HepG2 (cell line): ENCODE measurements around the gene COX7A2L. TPM values are rescaled to one million over a fixed set of nuclear protein-coding genes. Genes with fewer than 3 reads are reported as not detected.

Experiments used
- HES4 ChIP-seq: sonication (generic); formaldehyde crosslinking; IDR thresholded peaks from 2 replicates; pipeline ENCODE4 v1.9.0; 2021; ENCODE audit warnings: mild to moderate bottlenecking, missing genetic modification reagents, borderline replicate concordance
- KLF15 ChIP-seq: sonication (generic); formaldehyde crosslinking; IDR thresholded peaks from 2 replicates; pipeline ENCODE4 v1.8.1; 2023; ENCODE audit warnings: borderline replicate concordance, mild to moderate bottlenecking, inconsistent platforms, missing genetic modification reagents, mixed read lengths
- MAFF ChIP-seq: IDR thresholded peaks from 2 replicates; pipeline ENCODE4 v1.6.1; 2011; ENCODE audit warnings: low read depth, low read length, improper control_type of control experiment
- MED1 ChIP-seq: sonication (generic); formaldehyde crosslinking; IDR thresholded peaks from 2 replicates; pipeline ENCODE4 v1.4.0; 2020; ENCODE audit warnings: missing genetic modification reagents
- SALL1 ChIP-seq: sonication (generic); formaldehyde crosslinking; IDR thresholded peaks from 2 replicates; pipeline ENCODE4 v1.8.0; 2022; ENCODE audit warnings: mild to moderate bottlenecking, missing genetic modification reagents
- SMAD1 ChIP-seq: sonication (generic); formaldehyde crosslinking; IDR thresholded peaks from 2 replicates; pipeline ENCODE4 v1.4.0; 2020; ENCODE audit warnings: missing genetic modification reagents, low read depth, mild to moderate bottlenecking, borderline replicate concordance
- SNAPC2 ChIP-seq: sonication (generic); formaldehyde crosslinking; IDR thresholded peaks from 2 replicates; pipeline ENCODE4 v1.8.1; 2022; ENCODE audit warnings: mild to moderate bottlenecking, missing genetic modification reagents
- TAF15 ChIP-seq: fragments of 200-400 bp; formaldehyde crosslinking; IDR thresholded peaks from one replicate; pipeline ENCODE4 v1.6.1; 2018; ENCODE audit warnings: mild to moderate bottlenecking, low read depth, low read length; ENCODE audit not compliant: poor library complexity, severe bottlenecking
- ZNF121 ChIP-seq: sonication (generic); formaldehyde crosslinking; IDR thresholded peaks from 2 replicates; pipeline ENCODE4 v1.5.0; 2020; ENCODE audit warnings: mild to moderate bottlenecking, missing genetic modification reagents
- ZNF234 ChIP-seq: sonication (generic); formaldehyde crosslinking; conservative IDR thresholded peaks from 2 replicates; pipeline ENCODE4 v1.5.1; 2020; ENCODE audit warnings: mild to moderate bottlenecking, missing genetic modification reagents
- ZNF768 ChIP-seq: sonication (generic); formaldehyde crosslinking; IDR thresholded peaks from 2 replicates; pipeline ENCODE4 v1.4.0; 2020; ENCODE audit warnings: missing genetic modification reagents
- polyA plus RNA-seq, 8 experiments: library from polyadenylated mRNA; depleted of rRNA in 3 of 8; stranded (reverse) in 7 of 8; unstranded in 1 of 8; fragments of >200 nt; fragmentation: Illumina TruSeq in 4 of 8; extraction: Trizol in 4 of 8; gene quantifications; 2 replicates each; pipeline versions ENCODE4 v1.2.1 to v1.2.3, GENCODE V29; 2011 to 2016; ENCODE audit warnings: low read depth in 4 of 8, missing spikeins in 1 of 8, mixed read lengths in 1 of 8; ENCODE audit not compliant: insufficient read depth in 1 of 8
- total RNA-seq, 5 experiments: library from RNA; depleted of rRNA; stranded (reverse); fragments of >200 nt; fragmentation: Illumina TruSeq; extraction: Trizol; gene quantifications; 2 replicates each; pipeline ENCODE4 v1.2.3, GENCODE V29; 2016; ENCODE audit warnings: low read depth in 1 of 5
- TF ChIP-seq, protein P1 (sequence below): sonication (generic); formaldehyde crosslinking; IDR thresholded peaks from 2 replicates; pipeline ENCODE4 v1.5.0; 2020; ENCODE audit warnings: missing genetic modification reagents, mild to moderate bottlenecking, borderline replicate concordance
- TF ChIP-seq, protein P2 (sequence below): sonication (generic); formaldehyde crosslinking; IDR thresholded peaks from 2 replicates; pipeline ENCODE4 v1.5.1; 2020; ENCODE audit warnings: missing genetic modification reagents, mild to moderate bottlenecking, borderline replicate concordance
- TF ChIP-seq, protein P3 (sequence below): IDR thresholded peaks from 2 replicates; pipeline ENCODE4 v1.6.1; 2016; ENCODE audit warnings: low read depth, borderline replicate concordance
- TF ChIP-seq, protein P4 (sequence below), 2 experiments: sonication (generic) in 1 of 2; formaldehyde crosslinking in 1 of 2; IDR thresholded peaks; 2 replicates each; pipeline versions ENCODE4 v1.4.0 to v1.6.1; 2018 to 2020; ENCODE audit warnings: missing genetic modification reagents in 2 of 2, borderline replicate concordance in 1 of 2, low read depth in 1 of 2, mild to moderate bottlenecking in 1 of 2, missing biosample characterization in 1 of 2
- TF ChIP-seq, protein P5 (sequence below): sonication (generic); formaldehyde crosslinking; conservative IDR thresholded peaks from 2 replicates; pipeline ENCODE4 v1.4.0; 2020; ENCODE audit warnings: missing genetic modification reagents
- TF ChIP-seq, protein P6 (sequence below): IDR thresholded peaks from 2 replicates; pipeline ENCODE4 v1.6.1; 2016
- TF ChIP-seq, protein P7 (sequence below): sonication (generic); formaldehyde crosslinking; IDR thresholded peaks from 2 replicates; pipeline ENCODE4 v1.9.0; 2021; ENCODE audit warnings: missing genetic modification reagents, mild to moderate bottlenecking, borderline replicate concordance

COX7A2L gene
- total and polyA plus RNA-seq, 2 of the 13 experiments (the other 11 are each of a cell fraction or from before 2014, with no cell fraction given), result 155 to 201 TPM

DNA sequence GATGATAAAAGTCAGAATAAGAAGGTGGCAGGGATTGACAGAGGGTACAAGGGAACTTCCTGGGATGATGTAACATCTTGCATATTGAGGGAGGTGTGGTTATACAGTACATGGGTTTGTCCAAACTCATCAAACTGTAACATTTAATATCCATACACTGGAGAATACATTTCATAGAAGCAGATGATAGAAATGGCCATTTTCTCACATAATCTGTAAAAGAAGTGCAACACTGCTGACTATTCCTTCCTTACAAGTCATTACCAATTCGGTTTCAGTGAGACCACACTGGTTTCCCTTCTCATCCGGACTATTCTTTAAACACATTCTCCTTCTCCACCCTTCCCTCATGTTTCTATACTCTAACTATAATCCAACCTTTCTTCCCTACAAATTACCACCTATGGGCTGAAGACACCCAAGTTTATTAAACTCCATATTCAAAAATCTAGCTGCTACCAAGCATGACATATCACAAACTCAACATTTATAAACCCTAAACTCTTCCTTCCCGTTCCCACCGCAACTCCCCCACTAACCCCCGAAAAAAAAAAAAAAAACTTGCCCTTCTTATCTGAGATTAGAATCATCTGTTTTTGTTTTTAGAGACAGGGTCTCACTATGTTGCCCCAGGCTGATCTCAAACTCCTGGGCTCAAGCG is 1.6 kb downstream of the COX7A2L start (continued):
- TF ChIP-seq TAF15 (no peak), HES4 (CRISPR knock-in tag) (no peak), SALL1 (CRISPR knock-in tag) (no peak), MED1 (CRISPR knock-in tag) (no peak), SNAPC2 (no peak), ZNF121 (CRISPR knock-in tag) (peak; percentile 88; the same call in 1 of the 2 replicates), ZNF768 (CRISPR knock-in tag) (no peak), SMAD1 (no peak), MAFF (no peak), ZNF234 (CRISPR knock-in tag) (no peak), KLF15 (CRISPR knock-in tag) (no peak)
- TF ChIP-seq, protein P1, sequence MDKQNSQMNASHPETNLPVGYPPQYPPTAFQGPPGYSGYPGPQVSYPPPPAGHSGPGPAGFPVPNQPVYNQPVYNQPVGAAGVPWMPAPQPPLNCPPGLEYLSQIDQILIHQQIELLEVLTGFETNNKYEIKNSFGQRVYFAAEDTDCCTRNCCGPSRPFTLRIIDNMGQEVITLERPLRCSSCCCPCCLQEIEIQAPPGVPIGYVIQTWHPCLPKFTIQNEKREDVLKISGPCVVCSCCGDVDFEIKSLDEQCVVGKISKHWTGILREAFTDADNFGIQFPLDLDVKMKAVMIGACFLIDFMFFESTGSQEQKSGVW, result no peak
- TF ChIP-seq, protein P2, sequence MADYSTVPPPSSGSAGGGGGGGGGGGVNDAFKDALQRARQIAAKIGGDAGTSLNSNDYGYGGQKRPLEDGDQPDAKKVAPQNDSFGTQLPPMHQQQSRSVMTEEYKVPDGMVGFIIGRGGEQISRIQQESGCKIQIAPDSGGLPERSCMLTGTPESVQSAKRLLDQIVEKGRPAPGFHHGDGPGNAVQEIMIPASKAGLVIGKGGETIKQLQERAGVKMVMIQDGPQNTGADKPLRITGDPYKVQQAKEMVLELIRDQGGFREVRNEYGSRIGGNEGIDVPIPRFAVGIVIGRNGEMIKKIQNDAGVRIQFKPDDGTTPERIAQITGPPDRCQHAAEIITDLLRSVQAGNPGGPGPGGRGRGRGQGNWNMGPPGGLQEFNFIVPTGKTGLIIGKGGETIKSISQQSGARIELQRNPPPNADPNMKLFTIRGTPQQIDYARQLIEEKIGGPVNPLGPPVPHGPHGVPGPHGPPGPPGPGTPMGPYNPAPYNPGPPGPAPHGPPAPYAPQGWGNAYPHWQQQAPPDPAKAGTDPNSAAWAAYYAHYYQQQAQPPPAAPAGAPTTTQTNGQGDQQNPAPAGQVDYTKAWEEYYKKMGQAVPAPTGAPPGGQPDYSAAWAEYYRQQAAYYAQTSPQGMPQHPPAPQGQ, result 0 out of 2 replicates have a peak, but pooled peaks have one; percentile 28
- TF ChIP-seq, protein P3, sequence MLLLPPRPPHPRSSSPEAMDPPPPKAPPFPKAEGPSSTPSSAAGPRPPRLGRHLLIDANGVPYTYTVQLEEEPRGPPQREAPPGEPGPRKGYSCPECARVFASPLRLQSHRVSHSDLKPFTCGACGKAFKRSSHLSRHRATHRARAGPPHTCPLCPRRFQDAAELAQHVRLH (CRISPR knock-in tag), result no peak
- TF ChIP-seq, protein P4, sequence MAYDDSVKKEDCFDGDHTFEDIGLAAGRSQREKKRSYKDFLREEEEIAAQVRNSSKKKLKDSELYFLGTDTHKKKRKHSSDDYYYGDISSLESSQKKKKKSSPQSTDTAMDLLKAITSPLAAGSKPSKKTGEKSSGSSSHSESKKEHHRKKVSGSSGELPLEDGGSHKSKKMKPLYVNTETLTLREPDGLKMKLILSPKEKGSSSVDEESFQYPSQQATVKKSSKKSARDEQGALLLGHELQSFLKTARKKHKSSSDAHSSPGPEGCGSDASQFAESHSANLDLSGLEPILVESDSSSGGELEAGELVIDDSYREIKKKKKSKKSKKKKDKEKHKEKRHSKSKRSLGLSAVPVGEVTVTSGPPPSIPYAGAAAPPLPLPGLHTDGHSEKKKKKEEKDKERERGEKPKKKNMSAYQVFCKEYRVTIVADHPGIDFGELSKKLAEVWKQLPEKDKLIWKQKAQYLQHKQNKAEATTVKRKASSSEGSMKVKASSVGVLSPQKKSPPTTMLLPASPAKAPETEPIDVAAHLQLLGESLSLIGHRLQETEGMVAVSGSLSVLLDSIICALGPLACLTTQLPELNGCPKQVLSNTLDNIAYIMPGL (CRISPR knock-in tag; IDR thresholded peaks at IDR 0.05; ENCODE audit: borderline replicate concordance in 1 of 2, low read depth in 1 of 2), result 0 out of 4 replicates have a peak, but pooled peaks of 1 of the 2 experiments have one; percentile 27
- TF ChIP-seq, protein P5, sequence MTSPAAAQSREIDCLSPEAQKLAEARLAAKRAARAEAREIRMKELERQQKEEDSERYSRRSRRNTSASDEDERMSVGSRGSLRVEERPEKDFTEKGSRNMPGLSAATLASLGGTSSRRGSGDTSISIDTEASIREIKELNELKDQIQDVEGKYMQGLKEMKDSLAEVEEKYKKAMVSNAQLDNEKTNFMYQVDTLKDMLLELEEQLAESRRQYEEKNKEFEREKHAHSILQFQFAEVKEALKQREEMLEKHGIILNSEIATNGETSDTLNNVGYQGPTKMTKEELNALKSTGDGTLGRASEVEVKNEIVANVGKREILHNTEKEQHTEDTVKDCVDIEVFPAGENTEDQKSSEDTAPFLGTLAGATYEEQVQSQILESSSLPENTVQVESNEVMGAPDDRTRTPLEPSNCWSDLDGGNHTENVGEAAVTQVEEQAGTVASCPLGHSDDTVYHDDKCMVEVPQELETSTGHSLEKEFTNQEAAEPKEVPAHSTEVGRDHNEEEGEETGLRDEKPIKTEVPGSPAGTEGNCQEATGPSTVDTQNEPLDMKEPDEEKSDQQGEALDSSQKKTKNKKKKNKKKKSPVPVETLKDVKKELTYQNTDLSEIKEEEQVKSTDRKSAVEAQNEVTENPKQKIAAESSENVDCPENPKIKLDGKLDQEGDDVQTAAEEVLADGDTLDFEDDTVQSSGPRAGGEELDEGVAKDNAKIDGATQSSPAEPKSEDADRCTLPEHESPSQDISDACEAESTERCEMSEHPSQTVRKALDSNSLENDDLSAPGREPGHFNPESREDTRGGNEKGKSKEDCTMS (CRISPR knock-in tag), result no peak
- TF ChIP-seq, protein P6, sequence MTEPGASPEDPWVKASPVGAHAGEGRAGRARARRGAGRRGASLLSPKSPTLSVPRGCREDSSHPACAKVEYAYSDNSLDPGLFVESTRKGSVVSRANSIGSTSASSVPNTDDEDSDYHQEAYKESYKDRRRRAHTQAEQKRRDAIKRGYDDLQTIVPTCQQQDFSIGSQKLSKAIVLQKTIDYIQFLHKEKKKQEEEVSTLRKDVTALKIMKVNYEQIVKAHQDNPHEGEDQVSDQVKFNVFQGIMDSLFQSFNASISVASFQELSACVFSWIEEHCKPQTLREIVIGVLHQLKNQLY (CRISPR knock-in tag), result no peak
- TF ChIP-seq, protein P7, sequence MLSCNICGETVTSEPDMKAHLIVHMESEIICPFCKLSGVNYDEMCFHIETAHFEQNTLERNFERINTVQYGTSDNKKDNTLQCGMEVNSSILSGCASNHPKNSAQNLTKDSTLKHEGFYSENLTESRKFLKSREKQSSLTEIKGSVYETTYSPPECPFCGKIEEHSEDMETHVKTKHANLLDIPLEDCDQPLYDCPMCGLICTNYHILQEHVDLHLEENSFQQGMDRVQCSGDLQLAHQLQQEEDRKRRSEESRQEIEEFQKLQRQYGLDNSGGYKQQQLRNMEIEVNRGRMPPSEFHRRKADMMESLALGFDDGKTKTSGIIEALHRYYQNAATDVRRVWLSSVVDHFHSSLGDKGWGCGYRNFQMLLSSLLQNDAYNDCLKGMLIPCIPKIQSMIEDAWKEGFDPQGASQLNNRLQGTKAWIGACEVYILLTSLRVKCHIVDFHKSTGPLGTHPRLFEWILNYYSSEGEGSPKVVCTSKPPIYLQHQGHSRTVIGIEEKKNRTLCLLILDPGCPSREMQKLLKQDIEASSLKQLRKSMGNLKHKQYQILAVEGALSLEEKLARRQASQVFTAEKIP (CRISPR knock-in tag), result no peak
